A549 (cell line): ENCODE measurements around the gene OTOG. TPM values are rescaled to one million over a fixed set of nuclear protein-coding genes. Genes with fewer than 3 reads are reported as not detected.

Source experiments
- ATAC-seq, 2 experiments: fragments of 200-7000 bp in 1 of 2; fragments of >200 bp in 1 of 2; cut with Nextera tagmentation in 1 of 2; cut with Tn5 transposase in 1 of 2; 3 replicates each; pipeline versions ENCODE4 v1.8.0 to v1.9.1; 2018 to 2020; ENCODE audit warnings: mild to moderate bottlenecking in 1 of 2, moderate library complexity in 1 of 2
- CTCF ChIA-PET: fragments of 300-600 bp; sonication (Branson Sonifier 250); formaldehyde crosslinking; extraction: SDS; loops from one replicate; lab custom pipeline; 2021; ENCODE audit warnings: antibody characterized with exemption, inconsistent platforms; lab: Yijun Ruan, JAX
- POLR2A ChIA-PET: fragments of 350-600 bp; formaldehyde crosslinking; extraction: SDS; loops from one replicate; lab custom pipeline; 2021; ENCODE audit warnings: antibody characterized with exemption, inconsistent platforms; lab: Yijun Ruan, JAX
- DNase-seq, 2 experiments: peaks; one replicate each; pipeline versions ENCODE4 v3.0.0 to v3.0.0-alpha.2; 2011 to 2016; ENCODE audit warnings: low read depth in 1 of 2, low spot score in 1 of 2
- FAIRE-seq: peaks from 2 replicates; lab custom pipeline; 2011; peaks lifted over from hg19 to GRCh38; lab: Jason Lieb, UNC
- H3K27ac ChIP-seq, 2 experiments: fragments of >200 bp; sonication (Bioruptor Twin); formaldehyde crosslinking; 3 replicates each; pipeline ENCODE4 v1.5.1; 2016 to 2017
- H3K4me1 ChIP-seq: fragments of >200 bp; sonication (Bioruptor Twin); formaldehyde crosslinking; 3 replicates; pipeline ENCODE4 v1.6.1; 2016
- H3K4me2 ChIP-seq: fragments of >200 bp; sonication (Bioruptor Twin); formaldehyde crosslinking; 3 replicates; pipeline ENCODE4 v1.6.1; 2016
- H3K4me3 ChIP-seq: fragments of >200 bp; sonication (Bioruptor Twin); formaldehyde crosslinking; 3 replicates; pipeline ENCODE4 v1.5.1; 2016
- H3K9me3 ChIP-seq: fragments of >200 bp; sonication (Bioruptor Twin); formaldehyde crosslinking; 3 replicates; pipeline ENCODE4 v1.6.1; 2016
- CBX2 ChIP-seq: fragments of 200-600 bp; sonication (generic); IDR thresholded peaks from 2 replicates; pipeline ENCODE4 v1.6.1; 2016; ENCODE audit warnings: low read depth, mild to moderate bottlenecking, borderline replicate concordance
- CBX8 ChIP-seq: fragments of 200-600 bp; sonication (generic); IDR thresholded peaks from 2 replicates; pipeline ENCODE4 v1.6.1; 2016
- CHD2 ChIP-seq: fragments of 150-350 bp; IDR thresholded peaks from 2 replicates; pipeline ENCODE4 v1.6.1; 2014; ENCODE audit warnings: low read length; ENCODE audit not compliant: partially characterized antibody
- EHF ChIP-seq: fragments of 250-450 bp; sonication (Bioruptor Pico); IDR thresholded peaks from 2 replicates; pipeline ENCODE4 v1.5.0; 2020; ENCODE audit warnings: mild to moderate bottlenecking
- FOXS1 ChIP-seq: fragments of 250-450 bp; sonication (Bioruptor Pico); IDR thresholded peaks from 2 replicates; pipeline ENCODE4 v1.5.0; 2020; ENCODE audit warnings: mild to moderate bottlenecking, moderate library complexity
- HOXA7 ChIP-seq: fragments of 250-450 bp; sonication (Bioruptor Pico); IDR thresholded peaks from 2 replicates; pipeline ENCODE4 v1.5.0; 2020; ENCODE audit warnings: mild to moderate bottlenecking, moderate library complexity
- HOXB13 ChIP-seq: fragments of 250-450 bp; sonication (Bioruptor Pico); IDR thresholded peaks from 2 replicates; pipeline ENCODE4 v1.5.0; 2020; ENCODE audit warnings: low read depth, mild to moderate bottlenecking, moderate library complexity
- HOXB5 ChIP-seq: fragments of 250-450 bp; sonication (Bioruptor Pico); IDR thresholded peaks from 2 replicates; pipeline ENCODE4 v1.5.0; 2020; ENCODE audit warnings: mild to moderate bottlenecking, moderate library complexity
- JUN ChIP-seq, 2 experiments: fragments of >200 bp; sonication (Bioruptor Twin); formaldehyde crosslinking; IDR thresholded peaks; 2 replicates in 1 of 2; 3 replicates in 1 of 2; pipeline ENCODE4 v1.6.1; 2016 to 2017
- KDM5A ChIP-seq: fragments of 200-600 bp; sonication (generic); IDR thresholded peaks from 2 replicates; pipeline ENCODE4 v1.6.1; 2016; ENCODE audit warnings: antibody characterized with exemption, mild to moderate bottlenecking
- MYC ChIP-seq: IDR thresholded peaks from 2 replicates; pipeline ENCODE4 v1.6.1; 2012; ENCODE audit warnings: mild to moderate bottlenecking, inconsistent platforms, low read length, improper control_type of control experiment, borderline replicate concordance
- NR3C1 ChIP-seq: fragments of >200 bp; sonication (Bioruptor Twin); formaldehyde crosslinking; IDR thresholded peaks from 3 replicates; pipeline ENCODE4 v1.6.1; 2017
- PHF8 ChIP-seq: fragments of 200-600 bp; sonication (generic); IDR thresholded peaks from 2 replicates; pipeline ENCODE4 v1.6.1; 2016; ENCODE audit warnings: low read depth, mild to moderate bottlenecking, antibody characterized with exemption, moderate library complexity, borderline replicate concordance
- RAD21 ChIP-seq, 2 experiments: fragments of >200 bp in 1 of 2; sonication (Bioruptor Twin) in 1 of 2; formaldehyde crosslinking in 1 of 2; IDR thresholded peaks in 1 of 2; conservative IDR thresholded peaks in 1 of 2; 2 replicates in 1 of 2; 3 replicates in 1 of 2; pipeline ENCODE4 v1.6.1; 2012 to 2018; ENCODE audit warnings: inconsistent platforms in 1 of 2
- RARB ChIP-seq: fragments of 250-450 bp; sonication (Bioruptor Pico); IDR thresholded peaks from 2 replicates; pipeline ENCODE4 v1.8.0; 2021; ENCODE audit warnings: mild to moderate bottlenecking, moderate library complexity
- WGBS: methylation state at CpG from one replicate; pipeline ENCODE4 v1.1.6; 2017; ENCODE audit errors: missing lambda C conversion rate; 5-methylcytosine and 5-hydroxymethylcytosine counted together
- polyA plus RNA-seq, 4 experiments: library from polyadenylated mRNA; depleted of rRNA in 3 of 4; stranded (reverse); fragments of >200 nt; fragmentation: RNase III in 1 of 4; extraction: RNeasy Plus Mini Kit Qiagen cat#74134 plus additional on column Dnase treatment in 1 of 4; gene quantifications; 2 replicates in 3 of 4; 3 replicates in 1 of 4; pipeline ENCODE4 v1.2.3, GENCODE V29; 2011 to 2017
- TF ChIP-seq, protein P1 (sequence below): fragments of 150-350 bp; IDR thresholded peaks from 2 replicates; pipeline ENCODE4 v1.6.1; 2014; ENCODE audit warnings: low read depth, mild to moderate bottlenecking, low read length
- TF ChIP-seq, protein P2 (sequence below): fragments of >200 bp; sonication (Bioruptor Twin); formaldehyde crosslinking; IDR thresholded peaks from 3 replicates; pipeline ENCODE4 v1.5.1; 2016
- TF ChIP-seq, protein P3 (sequence below): IDR thresholded peaks from 2 replicates; pipeline ENCODE4 v1.6.1; 2012
- TF ChIP-seq, protein P4 (sequence below): fragments of 450-650 bp; IDR thresholded peaks from 2 replicates; pipeline ENCODE4 v1.6.1; 2014; ENCODE audit warnings: antibody characterized with exemption
- TF ChIP-seq, protein P5 (sequence below): IDR thresholded peaks from 2 replicates; pipeline ENCODE4 v1.6.1; 2012

The OTOG gene
- polyA plus RNA-seq, 2 of the 4 experiments (the other 2 are of a cell fraction), result not detected

- 44% methylated on average over 10 of the region's 10 CpGs for WGBS
Measured at GRCh38 chr11:17603056-17603825, 56.2 kb downstream of the OTOG start.

GRCh38 chr11:17604201-17604914, 57.3 kb downstream of the OTOG start:
- no peak overlapping the region for H3K4me2 ChIP-seq
- H3K9me3 ChIP-seq, result no peaks in the 10 kb centered on the region
- FAIRE-seq (no peak), ATAC-seq (no peak), DNase-seq (no peak)
- no peaks in the 10 kb centered on the region for H3K4me1 ChIP-seq
- no peak overlapping the region for H3K4me3 ChIP-seq
- no peak overlapping the region for H3K27ac ChIP-seq
- TF ChIP-seq CHD2 (no peak), KDM5A (no peak), JUN (IDR thresholded peaks at IDR 0.05) (no peak), CBX2 (no peak), HOXB13 (CRISPR knock-in tag) (no peak), CBX8 (no peak), RARB (CRISPR knock-in tag) (no peak), RAD21 (conservative IDR thresholded peaks at IDR 0.05 in 1 of 2, IDR thresholded peaks at IDR 0.05 in 1 of 2) (no peak), MYC (no peak), EHF (CRISPR knock-in tag) (no peak), FOXS1 (no peak), HOXB5 (CRISPR knock-in tag) (no peak), HOXA7 (CRISPR knock-in tag) (no peak)
- TF ChIP-seq, protein P1, sequence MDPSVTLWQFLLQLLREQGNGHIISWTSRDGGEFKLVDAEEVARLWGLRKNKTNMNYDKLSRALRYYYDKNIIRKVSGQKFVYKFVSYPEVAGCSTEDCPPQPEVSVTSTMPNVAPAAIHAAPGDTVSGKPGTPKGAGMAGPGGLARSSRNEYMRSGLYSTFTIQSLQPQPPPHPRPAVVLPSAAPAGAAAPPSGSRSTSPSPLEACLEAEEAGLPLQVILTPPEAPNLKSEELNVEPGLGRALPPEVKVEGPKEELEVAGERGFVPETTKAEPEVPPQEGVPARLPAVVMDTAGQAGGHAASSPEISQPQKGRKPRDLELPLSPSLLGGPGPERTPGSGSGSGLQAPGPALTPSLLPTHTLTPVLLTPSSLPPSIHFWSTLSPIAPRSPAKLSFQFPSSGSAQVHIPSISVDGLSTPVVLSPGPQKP, result no peak
- TF ChIP-seq, protein P2, sequence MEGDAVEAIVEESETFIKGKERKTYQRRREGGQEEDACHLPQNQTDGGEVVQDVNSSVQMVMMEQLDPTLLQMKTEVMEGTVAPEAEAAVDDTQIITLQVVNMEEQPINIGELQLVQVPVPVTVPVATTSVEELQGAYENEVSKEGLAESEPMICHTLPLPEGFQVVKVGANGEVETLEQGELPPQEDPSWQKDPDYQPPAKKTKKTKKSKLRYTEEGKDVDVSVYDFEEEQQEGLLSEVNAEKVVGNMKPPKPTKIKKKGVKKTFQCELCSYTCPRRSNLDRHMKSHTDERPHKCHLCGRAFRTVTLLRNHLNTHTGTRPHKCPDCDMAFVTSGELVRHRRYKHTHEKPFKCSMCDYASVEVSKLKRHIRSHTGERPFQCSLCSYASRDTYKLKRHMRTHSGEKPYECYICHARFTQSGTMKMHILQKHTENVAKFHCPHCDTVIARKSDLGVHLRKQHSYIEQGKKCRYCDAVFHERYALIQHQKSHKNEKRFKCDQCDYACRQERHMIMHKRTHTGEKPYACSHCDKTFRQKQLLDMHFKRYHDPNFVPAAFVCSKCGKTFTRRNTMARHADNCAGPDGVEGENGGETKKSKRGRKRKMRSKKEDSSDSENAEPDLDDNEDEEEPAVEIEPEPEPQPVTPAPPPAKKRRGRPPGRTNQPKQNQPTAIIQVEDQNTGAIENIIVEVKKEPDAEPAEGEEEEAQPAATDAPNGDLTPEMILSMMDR, result no peak
- ChIA-PET POLR2A (no interaction called here), CTCF (interaction anchor here (0.5 to 2.0 kb wide), 10 partner anchors 8 to 670 kb away, joined by 3 to 5 read pairs (median 3); no protein-coding TSS in a partner anchor)
- WGBS, result 41% methylated on average over 13 of the region's 13 CpGs

More at GRCh38 chr11:17603056-17603825, 56.2 kb downstream of the OTOG start:
- DNase-seq (no peak), FAIRE-seq (no peak), ATAC-seq (no peak)
- Histone ChIP-seq H3K4me3 (no peak overlapping the region), H3K27ac (no peak overlapping the region), H3K4me2 (no peak overlapping the region), H3K4me1 (no peaks in the 10 kb centered on the region), H3K9me3 (no peaks in the 10 kb centered on the region)
- CTCF ChIA-PET, result interaction anchor here (1.0 to 5.5 kb wide), 5 partner anchors 27 to 374 kb away, joined by 3 to 64 read pairs (median 4); partner anchors contain the start of gene KCNC1
- TF ChIP-seq JUN (IDR thresholded peaks at IDR 0.05) (no peak), PHF8 (no peak), NR3C1 (no peak), RARB (CRISPR knock-in tag) (no peak)
- TF ChIP-seq, protein P3, sequence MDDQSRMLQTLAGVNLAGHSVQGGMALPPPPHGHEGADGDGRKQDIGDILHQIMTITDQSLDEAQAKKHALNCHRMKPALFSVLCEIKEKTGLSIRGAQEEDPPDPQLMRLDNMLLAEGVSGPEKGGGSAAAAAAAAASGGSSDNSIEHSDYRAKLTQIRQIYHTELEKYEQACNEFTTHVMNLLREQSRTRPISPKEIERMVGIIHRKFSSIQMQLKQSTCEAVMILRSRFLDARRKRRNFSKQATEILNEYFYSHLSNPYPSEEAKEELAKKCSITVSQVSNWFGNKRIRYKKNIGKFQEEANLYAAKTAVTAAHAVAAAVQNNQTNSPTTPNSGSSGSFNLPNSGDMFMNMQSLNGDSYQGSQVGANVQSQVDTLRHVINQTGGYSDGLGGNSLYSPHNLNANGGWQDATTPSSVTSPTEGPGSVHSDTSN, result no peak
- TF ChIP-seq, protein P4, sequence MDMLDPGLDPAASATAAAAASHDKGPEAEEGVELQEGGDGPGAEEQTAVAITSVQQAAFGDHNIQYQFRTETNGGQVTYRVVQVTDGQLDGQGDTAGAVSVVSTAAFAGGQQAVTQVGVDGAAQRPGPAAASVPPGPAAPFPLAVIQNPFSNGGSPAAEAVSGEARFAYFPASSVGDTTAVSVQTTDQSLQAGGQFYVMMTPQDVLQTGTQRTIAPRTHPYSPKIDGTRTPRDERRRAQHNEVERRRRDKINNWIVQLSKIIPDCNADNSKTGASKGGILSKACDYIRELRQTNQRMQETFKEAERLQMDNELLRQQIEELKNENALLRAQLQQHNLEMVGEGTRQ, result no peak
- TF ChIP-seq, protein P5, sequence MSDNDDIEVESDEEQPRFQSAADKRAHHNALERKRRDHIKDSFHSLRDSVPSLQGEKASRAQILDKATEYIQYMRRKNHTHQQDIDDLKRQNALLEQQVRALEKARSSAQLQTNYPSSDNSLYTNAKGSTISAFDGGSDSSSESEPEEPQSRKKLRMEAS, result no peak
- POLR2A ChIA-PET, result no interaction called here
